KMS-11 (cell line): ENCODE results near the gene DUSP6.

Experiments
- H2AFZ ChIP-seq: fragments of 200-600 bp; sonication (generic); 2 replicates; pipeline ENCODE4 v1.6.1; 2016; ENCODE audit warnings: antibody characterized with exemption, mixed run types, low read depth
- H3K27ac ChIP-seq: fragments of 200-600 bp; sonication (generic); 2 replicates; pipeline ENCODE4 v1.6.1; 2016; ENCODE audit warnings: mild to moderate bottlenecking, mixed run types
- H3K27me3 ChIP-seq: fragments of 200-600 bp; sonication (generic); 2 replicates; pipeline ENCODE4 v1.6.1; 2017; ENCODE audit warnings: mild to moderate bottlenecking, low read depth, mixed run types, moderate library complexity; ENCODE audit not compliant: insufficient read depth
- H3K36me3 ChIP-seq: fragments of 200-600 bp; sonication (generic); 2 replicates; pipeline ENCODE4 v1.6.1; 2017; ENCODE audit warnings: mild to moderate bottlenecking, mixed run types; ENCODE audit not compliant: insufficient read depth
- H3K4me1 ChIP-seq: fragments of 200-600 bp; sonication (generic); 2 replicates; pipeline ENCODE4 v1.6.1; 2016; ENCODE audit warnings: mild to moderate bottlenecking, low read depth, mixed run types; ENCODE audit not compliant: poor library complexity, severe bottlenecking
- H3K4me2 ChIP-seq: fragments of 200-600 bp; sonication (generic); 2 replicates; pipeline ENCODE4 v1.7.0; 2016; ENCODE audit warnings: mild to moderate bottlenecking, mixed run types
- H3K4me3 ChIP-seq: fragments of 200-600 bp; sonication (generic); IDR thresholded peaks from 2 replicates; pipeline ENCODE4 v1.6.1; 2017; ENCODE audit warnings: low read depth, low read length, mixed read lengths; ENCODE audit not compliant: insufficient read depth
- H3K79me2 ChIP-seq: fragments of 200-600 bp; sonication (generic); 2 replicates; pipeline ENCODE4 v1.6.1; 2016; ENCODE audit warnings: low read depth, mixed run types; ENCODE audit not compliant: insufficient read depth
- H3K9ac ChIP-seq: fragments of 200-600 bp; sonication (generic); 2 replicates; pipeline ENCODE4 v1.6.1; 2016; ENCODE audit warnings: mild to moderate bottlenecking, mixed run types
- H4K20me1 ChIP-seq: fragments of 200-600 bp; sonication (generic); 2 replicates; pipeline ENCODE4 v1.6.1; 2016; ENCODE audit warnings: mild to moderate bottlenecking, mixed run types; ENCODE audit not compliant: insufficient read depth
- TF ChIP-seq, protein P1 (sequence below): fragments of 200-600 bp; sonication (generic); conservative IDR thresholded peaks from 2 replicates; pipeline ENCODE4 v1.6.1; 2017; ENCODE audit warnings: low read depth, mild to moderate bottlenecking, antibody characterized with exemption, low read length, moderate library complexity, mixed read lengths

Gene DUSP6

DNA sequence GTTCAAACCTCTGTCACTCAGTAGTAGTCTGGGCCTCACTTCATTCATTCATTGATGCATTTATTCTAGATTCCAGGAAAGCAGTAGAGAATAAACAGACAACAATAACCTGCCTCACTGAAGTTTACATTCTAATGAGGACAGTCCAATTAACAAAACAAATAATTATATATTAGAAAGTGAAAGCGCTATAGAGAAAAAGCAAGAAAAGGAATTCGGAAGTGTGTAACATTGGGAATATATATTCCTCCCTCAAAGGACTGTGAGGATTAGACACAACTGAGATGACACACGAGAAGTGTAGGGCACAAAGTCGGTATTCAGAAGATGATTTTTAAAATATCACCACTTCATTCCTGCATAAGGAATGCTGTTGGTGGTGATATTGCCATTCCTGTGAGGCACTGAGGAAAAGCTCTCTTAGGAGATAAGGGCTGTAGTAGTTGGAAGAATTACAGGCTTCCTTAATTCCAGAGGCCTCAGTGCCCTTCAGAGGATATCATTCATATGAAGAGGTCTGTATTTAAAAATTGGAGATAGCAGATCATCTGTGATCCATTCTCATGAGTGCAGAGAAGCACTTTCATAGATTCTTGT is 3.9 kb upstream of the DUSP6 start:
- Histone ChIP-seq H2AFZ (no peak overlapping the region), H3K27ac (no peak overlapping the region), H3K4me2 (no peak overlapping the region), H3K27me3 (no peaks in the 10 kb centered on the region), H3K4me1 (peaks cover 11% of the 10 kb centered on the region), H3K4me3 (no peak overlapping the region), H4K20me1 (no peaks in the 10 kb centered on the region), H3K79me2 (peaks cover 11% of the 10 kb centered on the region), H3K9ac (no peak overlapping the region), H3K36me3 (no peaks in the 10 kb centered on the region)
- TF ChIP-seq, protein P1, sequence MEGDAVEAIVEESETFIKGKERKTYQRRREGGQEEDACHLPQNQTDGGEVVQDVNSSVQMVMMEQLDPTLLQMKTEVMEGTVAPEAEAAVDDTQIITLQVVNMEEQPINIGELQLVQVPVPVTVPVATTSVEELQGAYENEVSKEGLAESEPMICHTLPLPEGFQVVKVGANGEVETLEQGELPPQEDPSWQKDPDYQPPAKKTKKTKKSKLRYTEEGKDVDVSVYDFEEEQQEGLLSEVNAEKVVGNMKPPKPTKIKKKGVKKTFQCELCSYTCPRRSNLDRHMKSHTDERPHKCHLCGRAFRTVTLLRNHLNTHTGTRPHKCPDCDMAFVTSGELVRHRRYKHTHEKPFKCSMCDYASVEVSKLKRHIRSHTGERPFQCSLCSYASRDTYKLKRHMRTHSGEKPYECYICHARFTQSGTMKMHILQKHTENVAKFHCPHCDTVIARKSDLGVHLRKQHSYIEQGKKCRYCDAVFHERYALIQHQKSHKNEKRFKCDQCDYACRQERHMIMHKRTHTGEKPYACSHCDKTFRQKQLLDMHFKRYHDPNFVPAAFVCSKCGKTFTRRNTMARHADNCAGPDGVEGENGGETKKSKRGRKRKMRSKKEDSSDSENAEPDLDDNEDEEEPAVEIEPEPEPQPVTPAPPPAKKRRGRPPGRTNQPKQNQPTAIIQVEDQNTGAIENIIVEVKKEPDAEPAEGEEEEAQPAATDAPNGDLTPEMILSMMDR: no peak

DNA sequence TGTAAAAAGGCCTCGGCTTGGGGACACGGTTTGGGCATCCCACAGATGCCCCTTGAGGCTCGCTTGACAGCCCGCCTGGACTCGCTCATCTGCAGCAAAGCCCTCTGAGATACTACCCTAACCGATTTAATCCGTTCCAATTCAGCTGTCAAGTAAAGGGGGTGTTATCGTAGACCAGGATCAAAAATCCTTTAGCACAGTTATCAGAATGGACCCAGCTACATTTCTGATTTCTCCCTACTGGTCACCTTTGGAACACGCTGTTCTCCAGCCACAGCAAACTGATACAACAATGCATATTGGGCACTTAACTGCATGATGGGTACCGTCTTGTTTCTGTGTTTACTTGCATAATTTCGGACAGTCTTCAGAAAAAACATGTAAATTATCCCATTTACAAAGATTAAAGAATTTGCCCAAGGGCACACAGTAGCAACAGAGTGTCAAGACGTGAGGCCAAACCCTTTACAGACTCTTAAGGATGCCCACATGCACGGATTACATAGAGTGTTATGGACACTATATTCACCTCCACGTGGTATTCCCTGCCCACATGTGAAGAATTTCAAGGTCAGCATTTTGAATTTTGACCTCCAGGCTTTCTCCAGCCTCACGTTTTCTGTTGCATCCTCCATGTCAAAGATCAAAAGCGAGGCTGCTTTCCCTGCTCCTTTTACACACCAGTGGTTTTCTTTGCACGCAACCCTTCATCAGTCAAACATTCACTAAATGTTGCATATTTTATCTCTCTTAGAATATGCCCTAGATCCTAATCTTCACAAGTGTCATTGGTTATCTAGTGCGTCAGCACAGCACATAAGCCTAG is 3.2 kb upstream of the DUSP6 start:
- Histone ChIP-seq H3K27me3 (no peaks in the 10 kb centered on the region), H3K79me2 (peaks cover 18% of the 10 kb centered on the region), H4K20me1 (no peaks in the 10 kb centered on the region), H3K4me3 (no peak overlapping the region), H3K9ac (no peak overlapping the region), H3K4me1 (peaks cover 11% of the 10 kb centered on the region), H3K27ac (peak overlapping the region; percentile 99), H2AFZ (peak overlapping the region; percentile 75; the same call in 1 of the 2 replicates), H3K4me2 (peak overlapping the region; percentile 30), H3K36me3 (no peaks in the 10 kb centered on the region)
- TF ChIP-seq, protein P1: no peak

DNA sequence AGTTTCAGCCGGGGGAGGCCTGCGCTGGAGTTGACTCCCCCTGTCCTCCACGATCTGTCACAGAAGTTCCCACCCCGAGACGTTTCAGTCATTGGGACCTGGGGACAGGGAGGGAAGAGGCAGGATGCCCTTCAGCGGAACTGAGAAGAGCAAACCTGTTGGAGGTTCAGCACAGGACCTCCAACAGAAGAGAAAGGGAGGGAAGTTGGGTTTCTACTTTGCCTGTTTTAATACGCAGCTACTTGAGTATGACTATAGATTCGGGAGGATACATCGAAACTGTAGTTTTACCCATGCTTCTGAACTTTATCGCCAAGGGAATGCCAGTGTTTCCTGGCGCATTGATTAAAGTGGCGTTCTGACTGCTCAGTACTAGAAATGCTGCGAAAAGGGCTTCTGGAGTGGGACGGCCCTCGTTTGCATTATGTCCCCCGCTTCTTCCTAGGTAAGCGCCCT is 2.3 kb upstream of the DUSP6 start:
- H3K27me3 ChIP-seq: no peaks in the 10 kb centered on the region
- no peaks in the 10 kb centered on the region for H4K20me1 ChIP-seq
- peaks cover 27% of the 10 kb centered on the region for H3K79me2 ChIP-seq
- H3K4me1 ChIP-seq: peaks cover 11% of the 10 kb centered on the region
- no peaks in the 10 kb centered on the region for H3K36me3 ChIP-seq
- H3K4me3 ChIP-seq: no peak overlapping the region
- H3K27ac ChIP-seq: peak overlapping the region; percentile 99
- peak overlapping the region; percentile 30 for H3K4me2 ChIP-seq
- TF ChIP-seq, protein P1: no peak
- peak overlapping the region; percentile 87 for H3K9ac ChIP-seq
- peak overlapping the region; percentile 75 for H2AFZ ChIP-seq

DNA sequence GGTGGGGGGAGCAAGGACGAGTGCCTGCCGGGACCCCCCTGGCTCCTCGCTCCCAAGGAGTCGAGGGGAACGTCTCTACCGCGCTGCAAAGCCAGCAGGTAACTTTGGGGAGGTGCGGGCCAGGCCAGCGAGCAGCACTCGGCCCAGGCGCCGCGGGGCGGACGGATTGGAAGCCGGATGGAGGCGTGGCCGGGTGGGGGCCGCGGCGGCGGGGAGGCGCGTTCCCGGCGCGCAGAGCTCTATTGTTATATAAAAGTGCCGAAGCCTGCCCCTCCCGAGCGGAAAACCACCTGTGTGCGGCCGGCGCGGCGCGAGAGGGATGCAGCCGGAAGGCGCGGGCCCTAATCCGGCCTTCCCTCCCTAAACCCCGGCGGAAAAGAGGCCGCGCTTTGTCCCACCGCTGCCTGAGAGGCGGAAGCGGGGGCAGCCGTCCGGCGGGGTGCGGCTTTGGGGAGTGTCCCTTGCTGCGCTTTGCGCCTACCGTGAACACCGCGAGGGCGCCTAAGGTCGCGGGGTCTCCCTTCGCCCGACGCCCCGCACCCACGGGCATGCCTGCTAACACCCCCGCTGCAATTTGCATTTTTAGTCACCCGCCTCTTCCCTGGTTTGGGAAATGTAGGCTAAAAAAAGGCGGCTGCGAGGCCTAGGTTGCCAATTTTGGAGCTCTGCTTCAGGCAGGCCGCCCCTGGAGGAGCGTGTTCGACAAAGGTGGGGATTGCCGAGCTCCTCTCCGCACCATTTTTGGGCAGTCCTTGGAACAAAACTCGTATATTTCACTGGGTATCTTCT is 1.7 kb upstream of the DUSP6 start:
- TF ChIP-seq, protein P1: no peak
- peak overlapping the region; percentile 100 for H3K4me2 ChIP-seq
- peaks cover 3% of the 10 kb centered on the region; the same call in 1 of the 2 replicates for H3K36me3 ChIP-seq
- H3K4me1 ChIP-seq: peaks cover 11% of the 10 kb centered on the region
- H2AFZ ChIP-seq: peak overlapping the region; percentile 75
- H3K27me3 ChIP-seq: no peaks in the 10 kb centered on the region
- no peaks in the 10 kb centered on the region for H4K20me1 ChIP-seq
- H3K9ac ChIP-seq: peak overlapping the region; percentile 87
- H3K4me3 ChIP-seq: no peak overlapping the region
- peaks cover 33% of the 10 kb centered on the region for H3K79me2 ChIP-seq
- peak overlapping the region; percentile 99 for H3K27ac ChIP-seq
